NCI-H748 (cell line): ENCODE results near the gene ANKRD2.
"Not testable (repeated sequence)": the region's sequence is repeated elsewhere in the genome, so short reads cannot be mapped to it uniquely, and the experiment has no call there.

Experiments
- DNase-seq: peaks from one replicate; lab custom pipeline; 2025; ENCODE audit not compliant: unreplicated experiment; lab: John Stamatoyannopoulos, UW

The ANKRD2 gene, protein sequence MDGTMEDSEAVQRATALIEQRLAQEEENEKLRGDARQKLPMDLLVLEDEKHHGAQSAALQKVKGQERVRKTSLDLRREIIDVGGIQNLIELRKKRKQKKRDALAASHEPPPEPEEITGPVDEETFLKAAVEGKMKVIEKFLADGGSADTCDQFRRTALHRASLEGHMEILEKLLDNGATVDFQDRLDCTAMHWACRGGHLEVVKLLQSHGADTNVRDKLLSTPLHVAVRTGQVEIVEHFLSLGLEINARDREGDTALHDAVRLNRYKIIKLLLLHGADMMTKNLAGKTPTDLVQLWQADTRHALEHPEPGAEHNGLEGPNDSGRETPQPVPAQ

DNA sequence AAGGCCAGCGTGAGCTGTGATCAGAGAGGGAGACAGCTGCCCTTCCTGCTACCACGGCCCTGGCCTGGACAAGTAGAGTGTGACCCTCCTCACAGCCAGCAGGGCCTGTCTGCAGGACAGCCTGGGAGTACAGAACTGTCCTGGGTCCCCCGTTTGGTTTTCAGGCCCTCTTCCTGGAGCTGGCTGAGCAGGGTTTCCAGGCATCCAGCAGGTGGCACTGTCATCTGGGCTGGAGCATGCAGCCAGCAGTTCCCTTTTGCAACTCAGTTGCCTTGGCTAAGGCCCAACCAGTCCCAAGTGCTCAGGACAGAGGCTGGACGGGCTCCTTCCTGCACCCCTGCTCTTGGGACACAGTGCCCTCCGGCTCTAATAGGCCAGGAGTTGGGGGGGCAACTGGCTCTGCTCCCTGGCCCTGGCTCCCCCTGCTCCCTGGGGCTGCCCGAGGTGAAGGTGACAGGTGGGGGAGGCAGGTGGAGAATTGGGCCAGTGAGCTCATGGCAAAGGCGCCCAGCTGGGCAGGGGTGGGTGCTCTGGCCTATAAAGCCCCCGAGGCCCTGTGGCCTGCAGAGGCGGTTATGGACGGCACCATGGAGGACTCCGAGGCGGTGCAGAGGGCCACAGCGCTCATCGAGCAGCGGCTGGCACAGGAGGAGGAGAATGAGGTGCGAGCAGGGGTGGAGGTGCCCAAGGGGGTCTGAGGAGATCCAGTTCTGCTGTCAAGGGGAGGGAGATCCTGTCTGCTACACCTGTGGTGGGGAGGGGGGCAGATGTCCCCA, at the start of gene ANKRD2:
ANKRD2 (plus strand) TSS at position 566 of the 776 bp plus-strand sequence; CDS start at position 576, 10 bp downstream.
- peak; percentile 22 for DNase-seq

GRCh38 chr10:97522937-97523336, 49.6 kb upstream of the ANKRD2 start:
- no peak for DNase-seq

GRCh38 chr10:97525086-97525485, 47.5 kb upstream of the ANKRD2 start:
- DNase-seq = no peak

- no peak for DNase-seq
Observed at GRCh38 chr10:97525683-97526110, 46.9 kb upstream of the ANKRD2 start.

- DNase-seq = not testable (repeated sequence)
Observed at GRCh38 chr10:97528876-97529275, 43.7 kb upstream of the ANKRD2 start.

DNA sequence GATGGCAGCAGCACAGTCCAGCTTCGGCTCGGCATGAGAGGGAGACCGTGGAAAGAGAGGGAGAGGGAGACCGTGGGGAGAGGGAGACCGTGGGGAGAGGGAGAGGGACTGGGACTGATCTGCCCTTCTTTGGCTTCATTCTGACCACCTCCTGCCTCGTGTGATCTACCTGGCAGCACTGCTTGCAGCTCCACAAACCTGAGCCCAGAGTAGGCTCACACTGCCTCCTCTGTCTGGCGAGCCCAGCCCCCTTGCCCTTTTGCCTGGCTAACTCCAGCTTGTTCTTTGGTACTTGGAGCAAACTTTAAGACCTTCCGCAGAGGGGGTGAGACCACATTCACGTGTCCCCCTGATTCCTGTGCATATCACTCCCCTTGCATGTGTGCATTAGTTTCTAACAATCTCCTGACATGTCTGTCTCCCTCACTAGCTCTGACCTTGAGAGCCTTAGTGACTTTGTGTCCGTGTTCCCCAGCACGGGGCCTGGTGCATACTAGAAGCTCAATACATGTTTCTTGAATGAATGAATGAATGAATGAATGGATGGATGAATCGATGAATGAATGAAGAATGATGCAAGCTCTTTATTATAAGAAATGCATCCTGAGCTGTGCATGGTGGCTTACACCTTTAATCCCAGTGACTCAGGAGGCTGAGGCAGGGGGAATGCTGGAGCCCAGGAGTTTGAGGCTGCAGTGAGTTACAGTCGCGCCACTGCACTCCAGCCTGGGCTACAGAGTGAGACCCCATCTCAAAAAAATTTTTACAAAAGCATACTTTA, 42.7 kb upstream of the ANKRD2 start:
- DNase-seq = no peak

DNA sequence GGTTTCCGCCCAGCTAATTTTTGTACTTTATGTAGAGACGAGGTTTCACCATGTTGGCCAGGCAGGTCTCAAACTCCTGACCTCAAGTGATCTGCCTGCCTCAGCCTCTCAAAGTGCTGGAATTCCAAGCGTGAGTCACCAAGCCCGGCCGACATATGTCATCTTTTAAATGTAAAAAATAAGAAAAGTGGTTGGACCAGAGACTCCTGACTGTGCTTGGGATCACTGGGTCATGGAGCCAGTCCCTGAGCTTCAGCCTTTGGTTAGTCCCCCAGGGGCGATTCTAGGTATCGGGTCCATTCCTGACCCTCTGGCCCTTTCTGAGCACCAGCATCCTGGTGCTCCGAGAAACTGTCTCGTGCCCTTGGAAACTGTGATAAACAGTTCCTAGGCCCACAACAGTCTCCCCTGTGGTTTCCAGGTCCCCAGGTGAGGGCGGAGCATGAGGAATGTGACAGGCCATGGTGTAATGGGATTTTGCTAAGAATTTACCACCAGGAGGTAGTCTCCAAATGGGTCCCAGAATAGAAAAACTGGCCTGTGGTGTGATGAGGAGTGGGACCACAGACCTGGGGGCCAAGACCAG, 41.1 kb upstream of the ANKRD2 start:
- DNase-seq = no peak

DNA sequence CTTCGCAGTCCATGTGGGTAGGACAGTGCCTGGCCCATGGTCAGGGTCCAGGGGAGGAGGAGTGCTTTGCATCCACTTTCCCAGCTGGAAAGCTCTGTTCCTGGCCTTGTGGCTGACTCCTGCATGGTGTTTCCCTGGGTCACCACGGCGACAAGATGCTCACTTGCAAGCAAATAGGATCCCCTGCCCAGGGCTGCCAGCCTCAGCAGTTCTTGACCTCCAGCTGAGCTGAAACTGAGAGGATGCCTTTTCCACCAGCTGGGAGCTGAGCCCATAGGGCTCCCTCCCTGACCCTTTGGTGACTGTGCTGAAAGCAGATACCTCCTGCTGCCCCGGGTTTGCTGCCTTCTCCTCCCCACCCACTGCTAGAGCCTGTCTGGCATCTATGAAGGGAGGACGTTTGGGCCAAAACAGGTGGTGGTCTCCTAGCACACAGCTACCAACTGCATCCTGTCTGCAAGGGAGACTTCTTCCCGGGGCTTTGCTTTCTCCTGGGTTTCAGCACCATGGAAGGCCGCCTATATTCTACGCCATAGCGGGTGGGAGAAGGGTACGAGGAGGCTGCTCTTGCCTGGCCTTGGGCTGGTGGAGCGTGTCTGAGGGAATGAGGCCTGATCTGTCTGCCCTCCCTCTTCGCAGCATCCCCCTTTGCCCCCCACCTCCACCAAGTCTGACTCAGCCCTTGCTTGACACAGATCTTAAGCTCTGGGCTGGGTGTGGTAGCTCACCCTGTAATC, 39.5 kb upstream of the ANKRD2 start:
- DNase-seq = peak; percentile 2

- no peak for DNase-seq
Observed at GRCh38 chr10:97533888-97534287, 38.7 kb upstream of the ANKRD2 start.

GRCh38 chr10:97534746-97535367, 37.7 kb upstream of the ANKRD2 start:
- DNase-seq = no peak

GRCh38 chr10:97537186-97537869, 35.3 kb upstream of the ANKRD2 start:
- no peak for DNase-seq

GRCh38 chr10:97538411-97538810, 34.2 kb upstream of the ANKRD2 start:
- no peak for DNase-seq

DNA sequence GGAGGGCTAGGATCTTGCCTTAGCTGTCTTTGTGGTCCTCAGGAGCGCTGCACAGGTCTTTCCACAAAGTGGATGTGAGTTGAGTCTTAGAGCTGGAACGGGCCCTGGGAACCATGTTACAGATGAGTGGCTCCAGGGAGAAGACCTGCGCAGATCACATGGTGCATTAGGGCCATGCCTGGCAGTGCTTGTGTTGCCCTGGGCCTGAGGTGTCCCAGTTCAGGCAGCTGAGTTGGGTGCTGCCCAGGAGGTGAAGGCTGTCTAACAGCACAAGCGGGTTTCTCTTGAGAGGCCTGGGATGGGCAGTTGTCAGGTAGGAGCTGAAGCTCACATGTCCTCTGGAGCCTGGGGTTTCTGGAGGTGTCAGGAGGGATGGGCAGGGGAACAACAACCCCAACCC, 33.7 kb upstream of the ANKRD2 start:
- no peak for DNase-seq

GRCh38 chr10:97539523-97540200, 32.9 kb upstream of the ANKRD2 start:
- DNase-seq = no peak

DNA sequence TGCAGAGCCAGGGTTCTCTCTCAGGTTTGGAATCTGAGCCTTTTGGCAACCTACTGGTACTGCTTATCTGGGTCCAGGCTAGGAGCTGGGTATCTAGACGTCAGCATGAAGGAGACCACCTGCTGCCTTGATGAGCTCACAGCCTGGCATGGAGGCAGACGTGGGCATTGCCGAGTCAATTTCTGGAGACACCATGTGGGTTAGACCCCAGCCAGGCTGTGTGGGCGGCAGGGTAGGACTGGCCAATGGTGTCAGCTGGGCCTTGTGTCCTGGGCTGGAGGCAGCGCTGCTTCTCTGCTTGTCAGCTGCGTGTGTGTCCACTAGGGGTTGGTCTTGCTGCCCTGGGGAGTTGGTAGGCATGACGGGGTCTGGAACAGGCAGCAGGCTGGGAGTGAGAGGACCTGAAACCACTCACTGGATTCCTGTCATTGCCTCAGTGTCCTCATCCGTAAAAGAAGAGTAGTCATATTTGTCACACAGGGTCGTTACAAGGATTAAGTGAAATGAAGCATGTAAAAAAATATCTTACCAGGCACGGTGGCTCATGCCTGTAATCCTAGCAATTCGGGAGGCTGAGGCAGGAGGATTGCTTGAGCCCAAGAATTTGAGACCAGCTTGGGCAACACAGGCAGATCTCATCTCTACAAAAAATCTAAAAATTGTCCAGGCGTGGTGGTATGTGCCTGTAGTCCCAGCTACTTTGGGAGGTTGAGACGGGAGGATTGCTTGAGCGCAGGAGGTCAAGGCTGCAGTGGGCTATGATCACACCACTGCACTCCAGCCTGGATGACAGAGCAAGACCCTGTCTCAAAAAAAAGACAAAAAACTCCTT, 31.7 kb upstream of the ANKRD2 start:
- no peak for DNase-seq

- DNase-seq = no peak
Observed at GRCh38 chr10:97542169-97543024, 30.2 kb upstream of the ANKRD2 start.

DNA sequence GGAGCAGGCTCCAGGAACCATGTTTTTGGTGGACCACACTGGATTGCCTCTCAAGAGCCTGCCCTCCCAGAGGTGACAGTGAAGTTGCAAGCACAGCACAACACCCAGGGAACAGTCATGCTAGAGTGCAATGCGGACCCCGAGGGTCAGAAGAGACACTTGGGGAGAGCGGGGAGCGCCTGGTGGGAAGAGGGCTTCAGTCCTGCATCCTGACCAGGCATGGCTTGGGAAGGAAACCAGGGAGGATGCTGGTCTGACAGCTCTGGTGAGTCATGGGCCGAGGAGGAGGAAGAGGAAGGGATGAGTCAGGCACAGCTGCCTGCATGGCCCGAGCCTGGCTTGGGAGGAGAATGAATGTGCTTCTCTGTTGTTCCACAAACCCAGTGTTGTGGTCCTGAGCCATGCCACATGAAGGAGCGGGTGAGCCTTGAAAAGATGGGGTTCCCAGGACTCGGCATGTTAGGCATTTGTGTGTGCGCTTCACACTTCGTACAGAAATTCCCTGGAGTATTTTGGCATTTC, 29.5 kb upstream of the ANKRD2 start:
- no peak for DNase-seq
